HPDE6-E6E7 (cell line): ENCODE measurements around the gene NAA10.

Source experiments
- DNase-seq: peaks from one replicate; pipeline ENCODE4 v3.0.0; 2011; ENCODE audit warnings: missing footprints; ENCODE audit errors: extremely low spot score

Gene NAA10

GRCh38 chrX:153966841-153967535 lies 32.2 kb upstream of the NAA10 start:
- DNase-seq = no peak

GRCh38 chrX:153966283-153966688 lies 31.4 kb upstream of the NAA10 start:
- DNase-seq = no peak

DNA sequence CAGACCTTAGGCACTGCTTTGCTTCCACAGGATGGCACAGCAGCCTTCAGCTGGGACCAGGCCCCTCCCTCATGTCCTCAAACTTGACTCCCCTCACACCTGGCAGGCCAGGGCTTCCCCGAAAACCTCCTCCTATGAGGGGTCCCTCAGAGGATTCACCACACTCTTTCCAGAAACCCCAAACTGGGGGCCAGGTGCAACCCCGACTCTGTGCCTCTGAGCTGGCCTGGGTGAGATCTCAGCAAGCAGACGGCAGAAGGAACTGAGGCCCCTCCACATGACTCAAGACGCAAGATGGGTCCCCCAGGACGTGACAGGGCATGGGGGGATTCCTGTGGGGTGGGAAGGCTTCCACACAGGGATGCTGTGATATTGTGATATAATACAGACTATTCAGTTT lies 30.6 kb upstream of the NAA10 start:
- no peak for DNase-seq

GRCh38 chrX:153964105-153964504 lies 29.3 kb upstream of the NAA10 start:
- no peak for DNase-seq

GRCh38 chrX:153963546-153963945 lies 28.7 kb upstream of the NAA10 start:
- DNase-seq = no peak

DNA sequence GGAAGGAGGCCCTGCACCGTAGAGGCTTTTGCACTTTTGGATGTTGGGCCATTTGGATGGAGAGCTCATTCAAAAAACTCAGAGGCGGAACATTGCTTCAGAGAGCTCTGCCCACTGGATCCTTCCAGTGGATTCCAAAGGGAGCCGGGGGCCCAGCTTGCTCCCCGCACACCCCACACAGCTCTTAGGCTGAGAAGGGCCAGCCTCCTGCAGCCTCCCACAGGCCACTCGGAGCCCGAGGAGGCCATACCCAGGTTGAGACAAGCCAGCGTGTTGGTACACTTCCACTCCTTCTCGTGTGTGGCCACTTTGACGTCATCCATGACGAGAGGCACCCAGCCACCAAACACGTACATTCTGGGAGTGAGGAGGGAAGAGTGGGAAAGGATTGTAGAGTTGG lies 26.5 kb upstream of the NAA10 start:
- DNase-seq = no peak

GRCh38 chrX:153960786-153961185 lies 25.9 kb upstream of the NAA10 start:
- DNase-seq = no peak

DNA sequence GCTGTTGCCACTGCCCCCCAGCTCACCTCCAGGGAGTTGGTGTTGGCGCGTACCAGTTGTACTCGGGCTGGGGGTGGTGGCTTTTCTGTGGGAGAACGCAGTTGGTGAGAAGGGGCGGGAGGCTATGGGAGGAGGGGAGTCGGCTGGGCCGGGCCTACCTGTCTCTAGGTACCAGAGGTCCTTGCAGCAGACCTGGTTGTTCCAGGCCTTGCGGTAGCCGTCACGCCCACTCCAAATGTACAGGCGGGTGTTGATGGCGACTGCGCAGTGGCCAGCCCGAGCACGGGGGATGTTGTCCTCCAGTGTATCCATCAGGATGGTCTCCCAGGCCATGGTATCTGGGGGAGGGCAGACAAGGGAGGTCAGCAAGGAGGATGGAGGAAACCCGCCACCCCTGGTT lies 25.2 kb upstream of the NAA10 start:
- no peak for DNase-seq

GRCh38 chrX:153959649-153960048 lies 24.8 kb upstream of the NAA10 start:
- DNase-seq = no peak

DNA sequence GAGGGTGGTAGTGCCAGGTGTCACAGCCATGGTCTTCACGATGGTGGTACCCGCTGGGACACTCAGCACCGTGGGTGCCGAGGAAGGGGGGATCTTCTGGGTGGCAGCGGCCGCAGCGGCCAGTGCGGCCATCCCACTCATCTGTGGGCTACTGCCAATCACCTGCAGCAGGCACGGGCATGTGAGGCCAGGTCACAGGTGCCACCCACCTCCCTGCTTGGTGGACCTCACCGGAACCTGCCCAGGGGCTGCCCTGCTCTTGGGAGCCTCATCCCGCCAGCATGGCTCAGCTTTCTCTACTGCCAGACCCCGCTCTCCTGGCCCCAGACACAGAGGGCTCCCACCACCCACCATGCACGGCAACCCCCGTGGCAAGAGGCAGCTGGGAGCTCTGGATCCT lies 23.8 kb upstream of the NAA10 start:
- no peak for DNase-seq

- no peak for DNase-seq
Measured at GRCh38 chrX:153957224-153957623, 22.4 kb upstream of the NAA10 start.

GRCh38 chrX:153956044-153956907 lies 21.4 kb upstream of the NAA10 start:
- no peak for DNase-seq

- DNase-seq = no peak
Measured at GRCh38 chrX:153955228-153955732, 20.4 kb upstream of the NAA10 start.

- no peak for DNase-seq
Measured at GRCh38 chrX:153954558-153955227, 19.9 kb upstream of the NAA10 start.

GRCh38 chrX:153953892-153954557 lies 19.2 kb upstream of the NAA10 start:
- DNase-seq = no peak

GRCh38 chrX:153953342-153953830 lies 18.5 kb upstream of the NAA10 start:
- DNase-seq = peak; percentile 85

DNA sequence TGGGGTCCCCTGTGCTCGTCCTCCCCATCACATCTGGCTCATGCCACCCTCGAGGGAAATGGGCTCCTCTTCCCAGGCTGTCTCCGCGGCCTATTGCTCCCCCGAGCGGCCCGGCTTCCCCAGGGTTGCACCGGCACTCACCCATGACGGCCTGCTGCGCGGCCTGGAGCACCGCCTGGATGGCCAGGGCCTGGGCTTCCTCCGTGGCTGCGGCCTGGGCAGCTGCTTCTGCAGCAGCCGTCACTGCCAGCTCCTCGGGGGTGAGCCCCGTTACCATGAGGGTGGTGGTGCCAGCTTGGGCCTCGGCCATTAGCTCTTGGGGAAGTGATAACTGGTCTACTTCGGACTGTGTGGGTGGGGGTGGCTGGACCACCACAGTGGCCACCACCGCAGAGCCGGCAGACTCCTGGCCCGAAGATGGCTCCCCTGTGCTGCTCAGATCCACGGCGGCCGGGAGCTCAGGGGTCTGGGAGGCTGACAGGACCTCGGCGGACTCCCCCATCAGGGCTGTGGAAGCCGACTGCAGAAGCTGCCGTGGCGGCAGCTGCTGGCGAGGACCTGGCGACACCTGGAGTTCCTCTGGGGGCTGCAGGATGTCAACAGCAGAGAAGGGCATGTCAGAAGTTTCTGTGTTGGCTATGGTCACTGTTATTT lies 17.7 kb upstream of the NAA10 start:
- no peak for DNase-seq

DNA sequence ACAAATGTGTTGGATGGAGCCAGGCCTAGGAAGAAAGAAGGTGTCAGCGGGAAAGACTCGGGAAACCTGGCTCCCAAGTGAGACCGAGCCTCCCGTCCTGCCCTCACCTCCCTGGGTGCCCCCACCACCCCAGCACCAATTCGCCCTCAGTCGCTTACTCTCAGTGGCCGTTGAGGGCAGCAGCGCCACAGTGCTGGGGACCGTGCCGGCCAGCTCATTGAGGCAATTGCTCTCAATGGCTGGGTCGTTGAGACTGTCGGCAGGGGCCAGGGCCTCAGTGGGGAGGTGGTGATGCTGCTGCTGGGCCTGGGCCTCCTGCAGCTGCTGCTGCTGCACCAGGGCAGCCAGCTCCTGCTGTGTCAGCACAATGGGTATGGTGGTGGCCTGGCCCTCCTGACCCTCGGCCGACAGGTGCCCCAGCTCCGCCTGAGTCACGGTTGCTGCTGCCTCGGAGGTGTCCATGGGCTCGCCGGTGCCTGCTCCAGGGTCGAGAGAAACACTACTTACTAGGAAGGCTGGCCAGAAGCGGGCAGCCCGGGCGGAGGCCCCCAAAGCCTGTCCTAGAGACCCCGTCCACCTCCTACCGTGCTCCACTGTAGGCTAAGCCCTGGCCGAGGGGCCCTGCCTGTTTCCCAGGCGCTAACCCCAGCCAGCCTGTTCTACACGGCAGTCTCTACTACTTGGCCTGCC lies 17.0 kb upstream of the NAA10 start:
- DNase-seq = no peak

GRCh38 chrX:153950127-153950526 lies 15.3 kb upstream of the NAA10 start:
- no peak for DNase-seq
